GM18507 (cell line): ENCODE data around the gene NR1H4.

ENCODE experiments used
- DNase-seq: peaks from one replicate; pipeline ENCODE4 v3.0.0; 2011; ENCODE audit warnings: low read depth; ENCODE audit not compliant: insufficient read length; ENCODE audit errors: extremely low spot score
- FAIRE-seq: peaks from 2 replicates; lab custom pipeline; 2011; peaks lifted over from hg19 to GRCh38; lab: Jason Lieb, UNC

NR1H4 gene

GRCh38 chr12:100464529-100464928, 9.1 kb upstream of the NR1H4 start:
- DNase-seq (no peak), FAIRE-seq (no peak)

GRCh38 chr12:100468126-100468525, 5.5 kb upstream of the NR1H4 start:
- no peak for DNase-seq
- FAIRE-seq = no peak

- no peak for FAIRE-seq
These were observed 1.3 kb upstream of the NR1H4 start for GRCh38 chr12:100472325-100472724.

GRCh38 chr12:100473050-100473715, 483 bp upstream of the NR1H4 start:
- no peak for FAIRE-seq

More at GRCh38 chr12:100472325-100472724, 1.3 kb upstream of the NR1H4 start:
- no peak for DNase-seq

GRCh38 chr12:100474617-100475016, 951 bp downstream of the NR1H4 start:
- DNase-seq (no peak), FAIRE-seq (no peak)

More at GRCh38 chr12:100473050-100473715, 483 bp upstream of the NR1H4 start:
- no peak for DNase-seq

GRCh38 chr12:100476013-100476751, 2.5 kb downstream of the NR1H4 start:
- DNase-seq = no peak
- no peak for FAIRE-seq

GRCh38 chr12:100481021-100481420, 7.4 kb downstream of the NR1H4 start:
- FAIRE-seq (no peak), DNase-seq (no peak)

GRCh38 chr12:100484183-100484886, 10.7 kb downstream of the NR1H4 start:
- DNase-seq = no peak
- FAIRE-seq = no peak

GRCh38 chr12:100484891-100485471, 11.3 kb downstream of the NR1H4 start:
- FAIRE-seq (no peak), DNase-seq (no peak)

- FAIRE-seq = no peak
These were observed 12.3 kb downstream of the NR1H4 start for GRCh38 chr12:100485983-100486382.

GRCh38 chr12:100489251-100489820, 15.7 kb downstream of the NR1H4 start:
- FAIRE-seq (no peak), DNase-seq (no peak)

More at GRCh38 chr12:100485983-100486382, 12.3 kb downstream of the NR1H4 start:
- DNase-seq = no peak

GRCh38 chr12:100490056-100490455, 16.4 kb downstream of the NR1H4 start:
- no peak for FAIRE-seq
- no peak for DNase-seq

GRCh38 chr12:100491104-100491503, 17.4 kb downstream of the NR1H4 start:
- FAIRE-seq = no peak
- DNase-seq = no peak

GRCh38 chr12:100493396-100494012, 19.8 kb downstream of the NR1H4 start:
- FAIRE-seq (no peak), DNase-seq (no peak)

GRCh38 chr12:100494026-100494425, 20.4 kb downstream of the NR1H4 start:
- no peak for FAIRE-seq

GRCh38 chr12:100494538-100494937, 20.9 kb downstream of the NR1H4 start:
- FAIRE-seq = no peak
- no peak for DNase-seq

More at GRCh38 chr12:100494026-100494425, 20.4 kb downstream of the NR1H4 start:
- no peak for DNase-seq

GRCh38 chr12:100497105-100497795, 23.6 kb downstream of the NR1H4 start:
- FAIRE-seq (no peak), DNase-seq (no peak)

GRCh38 chr12:100498141-100498540, 24.5 kb downstream of the NR1H4 start:
- FAIRE-seq = no peak
- DNase-seq = no peak

- DNase-seq = no peak
- FAIRE-seq = no peak
These were observed 25.8 kb downstream of the NR1H4 start for GRCh38 chr12:100499416-100499815.
